Right ventricle myocardium inferior (tissue), 1 donor: ENCODE measurements around the gene DNLZ. TPM values are rescaled to one million over a fixed set of nuclear protein-coding genes. Genes with fewer than 3 reads are reported as not detected.
A peak's percentile ranks its signal among the peaks of the same experiment; 100 is the strongest.

Experiments used
- ATAC-seq: fragments of 200-7000 bp; cut with Tn5 transposase; one replicate; pipeline ENCODE4 v1.9.1; 2020; ENCODE audit warnings: mild to moderate bottlenecking, moderate library complexity
- DNase-seq: peaks from one replicate; pipeline ENCODE4 v3.0.0; 2021; ENCODE audit errors: missing footprints
- intact Hi-C: fragments of 100-400 bp; cut with DNase I; formaldehyde crosslinking; loops from one replicate; pipeline ENCODE4 v1.11.0; 2022
- total RNA-seq: library from RNA; stranded (reverse); fragmentation: NEBNext Ultra II Directional; extraction: Animal tissue kit (Norgen Biotek cat#: 25700); gene quantifications from one replicate; pipeline ENCODE4 v1.2.1, GENCODE V29; 2021
- donor health status: DM: no; HTN: yes; CAD: no; lungs with severe emphysema.

DNLZ gene
- total RNA-seq, 1 donor from 2014 or later = 40.6 TPM

DNA sequence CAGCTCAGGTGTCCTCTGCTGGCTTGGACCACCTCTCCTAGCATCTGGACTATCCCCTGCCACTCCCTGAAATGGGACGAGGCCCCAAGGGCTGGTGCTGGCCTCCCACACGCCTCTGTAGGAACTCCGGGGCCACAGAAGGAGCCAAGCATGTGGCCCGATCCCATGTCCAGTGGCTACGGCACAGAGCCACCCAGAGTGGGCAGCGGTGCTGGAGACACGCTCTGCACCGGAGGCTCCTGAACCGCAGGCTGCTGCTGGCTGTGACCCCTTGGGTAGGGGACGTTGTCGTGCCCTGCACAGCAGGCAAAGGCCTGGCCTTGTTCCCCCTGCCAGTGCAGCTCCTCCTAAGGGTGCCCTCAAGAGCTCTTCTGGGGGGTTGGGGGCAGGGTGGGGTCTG is 16.3 kb upstream of the DNLZ start:
- ATAC-seq (no peak), DNase-seq (no peak)
- intact Hi-C loops = no loop called here

DNA sequence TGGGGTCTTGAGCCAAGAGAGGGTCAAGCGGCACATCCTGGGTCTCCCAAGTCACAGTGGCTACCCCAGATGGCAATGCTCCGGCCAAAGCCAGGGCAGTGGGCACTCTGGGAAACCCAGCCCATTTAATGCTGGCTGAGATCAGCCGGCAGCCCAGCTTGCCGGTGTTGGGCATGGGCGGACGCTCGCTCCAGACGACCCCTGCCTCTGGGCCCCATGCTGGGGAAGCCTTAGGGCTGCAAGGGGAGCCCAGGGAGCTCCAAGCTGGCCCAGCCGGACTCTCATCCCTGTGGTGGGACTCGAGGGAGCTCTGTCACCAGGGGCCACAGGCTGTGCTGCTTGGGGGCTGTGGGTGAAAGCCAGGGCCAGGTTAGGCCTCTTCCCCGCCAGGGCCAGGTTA is 15.9 kb upstream of the DNLZ start:
- ATAC-seq = no peak
- intact Hi-C loops = no loop called here
- no peak for DNase-seq

DNA sequence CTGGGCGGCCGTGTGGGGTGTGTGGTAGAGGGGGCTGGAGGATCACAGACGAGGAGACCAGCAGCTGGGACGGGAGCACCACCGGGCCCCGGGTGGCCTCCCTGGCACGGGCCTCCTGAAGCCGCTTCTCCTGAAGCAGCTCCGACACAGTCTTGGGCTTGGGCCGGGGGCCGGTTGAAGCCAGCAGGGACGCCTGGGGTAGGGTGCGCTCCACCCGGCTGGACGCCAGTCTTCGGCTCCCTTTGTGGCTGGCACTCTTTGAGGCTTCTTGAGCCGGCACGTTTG is 15.4 kb upstream of the DNLZ start:
- DNase-seq (no peak), ATAC-seq (no peak)
- intact Hi-C loops = no loop called here

DNA sequence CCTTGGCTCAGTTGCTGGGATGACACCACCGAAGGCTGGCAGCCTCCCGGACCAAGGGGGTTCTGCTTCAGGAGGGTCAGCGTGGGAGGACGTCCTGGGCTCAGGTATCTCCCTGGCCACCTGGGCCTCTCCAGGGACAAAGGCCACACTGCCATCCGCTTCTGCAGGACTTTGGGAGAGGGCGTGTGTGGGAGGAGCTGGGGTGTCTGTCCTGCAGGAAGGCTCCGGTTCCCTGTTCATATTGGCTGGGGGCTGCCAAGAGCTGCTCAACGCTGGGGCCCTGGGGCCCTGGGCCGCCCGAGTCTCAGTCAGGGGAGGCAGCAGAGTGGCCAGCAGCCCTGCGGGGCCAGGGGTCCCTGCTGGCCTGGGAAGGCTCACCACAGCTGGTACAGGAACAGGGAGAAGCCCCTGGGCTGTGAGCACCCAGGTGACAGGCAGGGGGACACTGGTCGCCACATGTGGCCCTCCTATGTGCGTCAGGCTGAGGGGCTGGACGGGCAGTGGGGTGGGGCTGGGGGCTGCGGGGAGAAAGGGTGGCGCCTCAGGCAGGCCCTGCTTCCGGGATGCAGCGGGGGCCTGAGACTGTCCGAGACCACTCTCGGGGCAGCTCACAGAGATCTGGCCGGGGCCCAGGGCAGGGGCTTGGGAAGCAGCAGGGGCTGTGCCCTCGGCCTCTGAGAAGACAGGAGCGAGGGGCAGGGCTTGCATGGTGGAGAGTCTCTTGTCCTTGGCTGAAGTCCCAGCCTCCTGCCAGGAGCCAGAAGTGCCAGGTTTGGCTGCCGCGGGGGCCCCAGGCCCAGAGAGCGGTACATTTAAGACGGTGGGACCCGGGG is 14.8 kb upstream of the DNLZ start:
- intact Hi-C loops = no loop called here
- ATAC-seq (no peak), DNase-seq (peak; percentile 65)

DNA sequence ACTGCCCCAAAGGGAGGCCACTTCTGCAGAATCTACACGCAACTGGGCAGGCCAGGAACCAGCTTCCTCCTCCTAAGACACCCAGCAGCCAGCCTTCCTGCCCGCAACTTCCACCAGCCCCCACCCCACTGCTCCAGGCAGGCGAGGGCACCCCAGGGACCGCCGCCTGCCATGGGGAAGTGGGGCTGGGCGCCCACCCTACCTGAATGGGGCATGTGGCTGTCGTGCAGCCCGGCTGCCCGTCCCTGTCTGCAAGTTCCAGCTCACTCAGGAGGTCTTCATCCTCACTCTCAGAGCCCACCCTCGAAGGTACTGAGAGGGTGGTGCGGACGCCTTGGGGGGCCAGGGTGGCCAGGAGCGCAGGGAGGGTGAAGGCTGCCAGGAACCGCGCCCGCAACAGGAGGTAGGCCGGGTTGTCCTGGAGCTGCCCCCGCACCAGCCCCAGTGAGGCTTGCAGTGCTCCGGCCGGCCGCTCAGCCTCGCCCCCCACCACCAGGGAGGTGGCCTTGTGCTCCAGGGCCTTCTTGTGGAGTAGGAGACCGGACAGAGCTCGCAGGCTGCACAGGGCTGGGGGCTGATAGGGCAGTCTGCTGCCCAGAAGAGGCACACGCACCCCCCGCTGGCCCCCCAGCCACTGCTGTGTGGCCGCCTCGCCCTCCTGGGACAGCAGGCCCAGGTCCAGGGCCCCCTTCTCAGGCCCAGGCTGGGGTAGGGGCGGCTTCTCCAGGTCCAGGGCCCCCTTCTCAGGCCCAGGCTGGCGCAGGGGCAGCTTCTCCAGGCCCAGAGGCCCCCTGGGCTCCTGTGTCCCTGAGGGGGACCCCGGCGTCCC is 14.0 kb upstream of the DNLZ start:
- intact Hi-C loops = no loop called here
- DNase-seq (no peak), ATAC-seq (no peak)

DNA sequence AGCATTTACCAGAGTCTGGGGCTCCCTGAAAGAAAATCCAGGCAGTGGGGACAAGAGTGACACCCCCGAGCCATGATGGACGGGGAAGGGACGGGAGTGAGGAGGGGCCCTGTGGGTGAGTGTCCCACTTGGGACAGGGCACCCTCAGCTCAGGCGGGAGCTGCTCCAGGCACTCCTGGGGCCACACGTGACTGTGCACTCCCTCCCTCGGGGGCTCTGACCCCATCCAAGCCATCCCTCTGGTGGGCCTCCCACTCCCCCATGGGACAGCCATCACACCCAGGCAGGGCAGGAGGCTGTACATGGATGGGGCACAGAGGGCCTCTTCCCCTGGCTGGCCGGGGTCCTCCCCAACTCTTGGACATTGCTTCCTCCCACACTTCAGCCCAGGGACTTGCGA is 12.9 kb upstream of the DNLZ start:
- intact Hi-C loops = no loop called here
- ATAC-seq = no peak

DNA sequence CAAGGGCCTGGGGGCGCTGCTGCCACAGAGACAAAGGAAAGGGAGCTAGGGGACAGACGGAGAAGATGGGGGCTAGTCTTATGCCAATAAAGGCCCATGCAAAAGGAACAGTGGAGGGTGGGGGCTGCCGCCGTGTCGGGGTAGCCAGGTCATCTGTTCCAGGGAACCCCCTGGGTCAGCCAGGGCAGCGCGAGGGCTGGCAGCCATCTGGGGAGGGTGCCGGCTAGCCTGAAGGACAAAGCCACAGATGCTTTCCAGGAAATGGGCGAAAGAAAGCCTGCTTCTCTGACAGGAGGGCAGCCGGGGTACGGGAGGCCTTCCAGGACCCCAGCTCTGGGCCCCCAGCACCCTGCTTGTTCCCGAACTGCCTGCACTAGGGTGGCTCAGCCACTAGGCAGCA is 11.6 kb upstream of the DNLZ start:
- intact Hi-C loops = no loop called here
- ATAC-seq (no peak), DNase-seq (no peak)

More for the DNA sequence above, 12.9 kb upstream of the DNLZ start:
- DNase-seq = no peak

DNA sequence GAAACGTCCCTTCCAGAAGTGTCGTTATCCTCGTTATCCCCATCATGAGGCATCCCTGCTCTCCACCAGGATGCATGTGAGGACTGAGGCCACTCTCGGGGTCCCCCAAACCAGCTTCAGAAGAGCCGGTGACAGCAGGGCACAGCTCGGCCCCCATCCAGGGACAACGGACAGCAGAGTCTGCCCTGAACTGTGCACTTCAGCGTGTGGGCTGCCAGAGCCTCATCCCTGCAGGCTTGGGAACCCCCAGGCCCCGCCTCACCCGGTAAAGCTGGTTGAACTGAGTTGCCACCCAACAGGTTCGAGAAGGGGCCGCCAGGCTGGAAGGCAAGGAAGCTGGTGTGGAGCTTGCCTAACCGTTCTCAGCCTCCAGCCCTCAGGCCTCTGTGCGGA is 10.6 kb upstream of the DNLZ start:
- intact Hi-C loops = no loop called here
- DNase-seq (no peak), ATAC-seq (no peak)

DNA sequence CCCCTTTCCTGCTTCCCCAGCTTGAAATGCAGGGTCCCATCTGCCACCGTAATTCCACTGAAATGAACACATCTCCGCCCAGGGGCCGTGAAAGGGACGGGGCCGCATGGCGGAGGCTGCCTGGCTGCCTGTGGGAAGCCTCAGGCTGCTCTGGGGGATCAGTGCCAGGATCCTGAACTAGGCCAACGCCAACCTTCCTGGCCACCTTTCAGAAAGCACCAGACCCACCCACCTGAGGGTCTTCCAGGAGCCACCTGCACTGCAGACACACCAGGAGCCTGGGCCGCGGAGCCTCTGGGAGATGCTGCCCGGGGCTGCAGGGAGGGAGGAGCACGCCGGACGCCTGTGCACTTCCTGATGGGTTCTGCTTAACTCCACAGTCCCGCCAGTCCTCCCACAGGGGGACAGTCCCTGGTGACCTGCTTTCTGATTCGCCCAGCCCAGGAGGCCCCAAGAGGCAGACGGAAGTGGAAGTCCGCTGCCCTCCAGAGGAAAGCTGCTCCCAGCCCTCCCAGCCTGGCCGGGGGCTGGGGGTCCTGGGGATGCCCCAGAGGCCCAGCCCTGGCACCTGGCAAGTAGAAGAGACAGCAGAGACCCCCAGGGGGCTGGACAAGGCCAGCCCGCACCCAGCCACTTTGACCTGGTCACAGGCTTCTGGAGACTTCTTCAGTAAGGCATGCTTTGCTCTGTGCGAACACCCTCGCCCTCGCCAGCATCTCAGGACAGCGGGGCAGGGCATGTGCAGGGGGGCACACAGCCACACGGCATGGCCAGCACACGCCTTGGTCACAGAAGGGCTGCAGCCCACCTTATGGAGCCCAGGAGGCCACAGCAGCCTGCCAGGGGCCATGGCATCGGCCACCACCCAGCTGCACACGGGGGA is 10.0 kb upstream of the DNLZ start, which contains the start of gene CARD9:
Gene CARD9 (minus strand): TSS at position 370 of the 883 bp plus-strand sequence. CDS start 1,591 bp downstream, outside the sequence.
- DNase-seq = peak; percentile 84
- intact Hi-C loops = no loop called here
- ATAC-seq = peak; percentile 49

DNA sequence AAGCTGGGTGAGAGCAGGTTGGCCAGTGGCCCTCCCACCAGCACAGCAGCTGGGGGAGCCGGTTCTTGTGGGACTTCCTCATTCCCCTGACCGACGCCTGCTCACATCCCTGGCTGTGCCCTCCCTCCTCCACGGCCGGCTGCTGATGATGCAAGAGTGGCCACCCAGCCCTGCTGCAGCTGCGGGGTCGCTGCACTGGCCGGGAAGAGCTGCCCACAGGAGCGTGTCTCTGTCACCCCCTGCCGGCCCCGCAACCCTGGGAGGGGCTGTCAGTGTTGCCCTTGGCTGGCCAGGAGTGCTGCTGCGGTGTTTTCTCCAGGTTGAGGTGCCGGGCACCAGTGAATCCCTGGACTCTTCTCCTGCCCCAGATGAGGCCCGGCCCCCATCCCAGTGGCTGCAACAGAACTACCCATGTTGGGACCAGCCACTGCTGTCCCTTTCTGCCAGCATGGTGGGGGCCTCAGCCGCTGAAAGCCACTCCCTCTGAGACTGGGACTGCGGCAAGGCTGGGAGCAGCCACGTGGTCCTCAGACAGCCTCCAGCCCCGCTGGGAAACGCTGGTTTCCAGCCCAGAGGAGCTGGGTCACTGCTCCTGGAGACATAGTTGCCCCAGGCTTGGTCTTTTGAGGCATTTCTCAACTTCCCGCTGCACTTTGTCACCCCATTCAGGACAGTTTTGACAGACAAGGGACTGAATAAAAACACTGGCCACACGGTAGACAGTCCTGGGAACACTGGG is 9.2 kb upstream of the DNLZ start:
- peak; percentile 88 for DNase-seq
- intact Hi-C loops = no loop called here
- peak; percentile 55 for ATAC-seq

DNA sequence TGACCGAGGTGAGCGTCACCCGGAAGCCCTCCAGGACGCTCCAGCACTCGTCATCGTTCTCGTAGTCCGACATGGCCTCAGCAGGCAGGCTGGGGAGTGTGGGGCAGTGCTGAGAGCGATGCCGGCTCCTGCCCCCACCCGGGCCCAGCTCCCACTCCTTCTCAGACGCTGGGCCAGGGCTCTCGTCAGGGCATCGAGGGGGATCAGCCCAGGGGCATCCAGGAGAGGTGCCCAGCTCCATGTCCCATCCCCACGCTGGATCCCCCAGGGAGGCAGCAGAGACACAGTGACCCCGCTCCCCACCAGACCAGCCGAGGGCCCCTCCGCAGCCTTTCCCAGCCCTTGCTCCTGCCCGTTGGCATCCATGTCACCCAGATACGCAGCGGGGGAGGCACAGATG is 8.5 kb upstream of the DNLZ start:
- intact Hi-C loops = no loop called here
- ATAC-seq (no peak), DNase-seq (no peak)

DNA sequence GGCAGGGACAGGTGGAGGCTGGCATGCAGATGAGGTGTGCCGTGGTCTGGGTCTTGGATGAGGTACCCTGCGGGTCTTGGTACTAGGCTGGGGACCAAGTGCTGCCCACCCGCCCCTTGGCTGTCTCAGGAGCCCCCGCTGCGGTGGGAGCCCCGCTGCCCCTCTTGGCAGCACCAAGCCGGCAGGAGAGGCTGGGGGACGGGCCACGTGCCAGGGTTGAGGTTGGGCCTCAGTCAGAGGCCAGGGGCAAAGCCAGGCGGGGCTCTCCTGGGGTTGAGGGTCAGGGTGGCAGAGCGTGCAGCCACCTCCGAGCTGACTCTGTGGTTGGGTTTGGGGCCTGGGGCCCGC is 8.0 kb upstream of the DNLZ start:
- intact Hi-C loops = no loop called here
- ATAC-seq = no peak
- DNase-seq = no peak

DNA sequence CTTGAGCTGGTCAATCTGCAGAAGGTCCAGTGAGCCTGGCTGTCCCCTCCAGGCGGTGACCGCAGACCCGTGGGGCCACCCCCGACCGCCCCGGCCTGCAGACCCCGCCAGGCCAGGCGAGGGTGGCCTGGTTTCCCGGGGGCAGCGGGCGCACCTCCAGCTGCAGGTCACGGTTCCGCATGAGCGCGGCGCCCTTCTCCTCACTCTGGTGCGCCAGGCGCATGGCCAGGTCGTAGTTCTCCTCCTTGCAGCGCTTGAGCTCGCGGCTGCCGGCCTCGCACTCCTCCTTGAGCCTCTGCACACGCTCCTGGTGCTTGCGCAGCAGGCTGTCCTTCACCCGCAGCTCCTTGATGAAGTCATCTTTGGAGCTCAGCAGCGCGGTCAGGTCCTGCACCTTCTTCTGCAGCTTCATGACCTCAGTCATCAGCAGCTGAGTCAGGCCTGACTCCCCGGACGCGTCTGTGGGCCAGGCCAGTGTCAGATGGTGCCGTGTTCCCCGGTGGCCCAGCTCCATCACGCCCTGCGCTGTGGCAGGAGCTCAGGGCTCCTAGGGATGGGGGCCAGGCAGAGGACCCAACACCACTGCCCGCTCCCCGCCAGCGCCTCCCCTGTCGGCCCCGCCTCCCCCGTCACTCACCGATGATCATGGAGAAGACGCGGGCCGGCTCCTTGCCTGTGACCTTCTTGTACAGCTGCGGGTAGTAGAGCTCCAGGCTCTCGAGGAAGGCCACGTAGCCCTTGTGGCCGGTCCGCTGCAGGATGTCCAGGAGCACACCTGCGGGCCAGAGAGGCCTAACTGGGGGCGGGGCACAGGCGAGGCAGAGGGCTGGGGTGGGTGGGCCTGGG is 7.4 kb upstream of the DNLZ start:
- no peak for ATAC-seq
- intact Hi-C loops = no loop called here
- DNase-seq = no peak

DNA sequence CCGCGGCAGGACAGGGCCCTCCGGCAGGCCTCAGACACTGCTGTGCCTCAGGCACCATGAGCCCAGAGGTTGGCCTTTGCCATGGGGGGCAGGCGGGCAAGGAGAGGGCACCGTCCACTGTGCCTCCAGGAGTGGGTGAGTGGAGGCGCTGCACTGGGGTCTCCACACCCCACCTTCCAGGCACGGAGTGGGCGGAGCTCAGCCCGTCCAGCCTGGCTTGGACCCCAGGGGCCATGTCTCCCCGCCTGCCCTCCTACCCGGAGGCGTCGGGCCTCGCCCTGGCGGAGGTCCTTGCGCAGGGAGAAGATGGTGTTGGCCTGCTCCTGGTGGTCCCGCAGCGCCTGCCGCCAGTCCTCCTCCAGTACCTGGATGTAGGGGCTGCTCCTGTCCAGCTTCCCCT is 6.5 kb upstream of the DNLZ start:
- DNase-seq (no peak), ATAC-seq (no peak)
- intact Hi-C loops = no loop called here

DNA sequence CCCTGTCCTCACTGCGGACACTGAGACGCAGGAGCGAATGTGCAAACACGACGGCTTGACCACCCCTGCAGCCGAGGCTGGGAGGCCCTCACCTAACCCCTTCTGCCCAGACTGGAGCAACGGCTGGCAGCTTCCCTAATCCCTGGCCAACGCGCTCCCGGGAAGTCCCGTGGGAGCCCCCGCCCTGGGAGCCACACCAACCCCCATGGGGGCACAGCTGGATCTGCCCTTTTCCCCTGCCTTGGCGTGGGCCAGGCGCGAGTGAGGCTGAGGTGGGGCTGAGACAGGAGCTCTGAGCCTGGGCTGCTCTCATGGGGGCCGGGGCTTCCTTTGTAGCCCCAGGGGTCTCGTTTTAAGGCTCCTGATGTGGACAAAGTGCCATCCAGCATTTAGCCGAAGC is 4.6 kb upstream of the DNLZ start:
- DNase-seq = no peak
- intact Hi-C loops = no loop called here
- no peak for ATAC-seq

DNA sequence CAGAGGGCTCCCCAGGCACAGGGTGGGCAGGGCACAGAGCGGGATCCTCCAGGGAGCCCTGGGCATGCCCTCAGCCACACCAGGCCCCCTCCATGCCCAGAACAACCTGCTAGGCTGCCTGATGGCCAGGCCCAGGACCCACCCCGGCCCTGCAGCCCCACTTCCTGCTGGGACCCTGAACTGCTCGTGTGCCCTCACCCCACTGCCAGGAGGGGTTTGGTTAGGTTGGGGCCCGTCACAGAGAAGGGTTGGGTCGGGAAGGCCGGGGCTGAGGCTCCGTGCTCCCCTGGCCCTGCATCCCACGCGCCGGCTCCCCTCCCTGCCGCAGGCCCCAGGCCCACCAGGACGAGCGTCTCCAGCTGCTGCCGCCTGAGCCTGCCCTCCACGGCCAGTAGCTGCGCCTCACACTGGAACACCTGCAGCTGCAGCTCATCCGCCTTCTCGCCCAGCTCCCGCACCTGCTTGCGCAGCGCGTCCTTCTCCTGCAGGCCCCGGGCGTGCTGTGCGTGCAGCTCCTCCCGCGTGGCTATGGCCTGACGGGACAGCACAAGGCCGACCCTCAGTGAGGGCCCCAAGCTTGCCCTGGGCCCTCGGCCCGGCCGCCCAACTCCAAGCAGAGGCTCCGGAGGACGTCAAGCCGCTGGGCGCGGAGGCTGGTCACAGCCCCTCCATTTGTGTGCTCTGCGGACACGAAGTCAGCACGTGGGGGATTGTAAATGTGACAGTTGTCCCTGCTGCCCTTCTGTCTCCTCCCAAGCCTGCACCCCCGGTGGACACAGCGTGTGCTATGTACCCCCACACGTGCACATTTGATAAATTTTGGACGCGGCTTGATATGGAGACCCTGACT is 4.0 kb upstream of the DNLZ start:
- intact Hi-C loops = no loop called here
- DNase-seq (no peak), ATAC-seq (no peak)

DNA sequence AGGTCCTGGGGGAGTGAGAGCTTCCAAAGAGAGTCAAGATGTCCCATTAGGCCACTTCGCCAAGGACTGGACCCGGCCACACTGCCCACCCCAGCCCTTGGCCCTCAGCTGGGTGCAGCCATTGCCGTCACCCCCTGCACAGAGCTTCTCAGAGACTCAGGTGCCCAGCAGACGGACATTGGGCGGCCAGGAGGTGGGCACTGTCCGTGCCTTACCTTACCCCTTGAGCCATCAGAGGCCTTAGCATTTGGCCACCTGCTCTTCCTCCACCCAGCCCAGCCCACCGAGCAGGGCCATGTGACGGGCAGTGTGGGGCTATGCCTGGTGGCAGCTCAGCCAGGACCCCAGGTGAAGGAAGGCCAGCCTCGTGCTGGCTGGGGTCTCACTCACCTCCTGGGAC is 3.3 kb upstream of the DNLZ start:
- DNase-seq (no peak), ATAC-seq (no peak)
- intact Hi-C loops = no loop called here
